PC-9 (cell line): Measurements from ENCODE around the gene THY1.

ENCODE experiments used
- EZH2 ChIP-seq: fragments of 200-600 bp; sonication (generic); IDR thresholded peaks from 2 replicates; pipeline ENCODE4 v1.8.0; 2017; ENCODE audit warnings: antibody characterized with exemption, low read depth
- TF ChIP-seq, protein P1 (sequence below): fragments of 200-600 bp; sonication (generic); conservative IDR thresholded peaks from 2 replicates; pipeline ENCODE4 v1.6.1; 2017; ENCODE audit warnings: mixed run types, antibody characterized with exemption, mild to moderate bottlenecking, moderate library complexity

DNA sequence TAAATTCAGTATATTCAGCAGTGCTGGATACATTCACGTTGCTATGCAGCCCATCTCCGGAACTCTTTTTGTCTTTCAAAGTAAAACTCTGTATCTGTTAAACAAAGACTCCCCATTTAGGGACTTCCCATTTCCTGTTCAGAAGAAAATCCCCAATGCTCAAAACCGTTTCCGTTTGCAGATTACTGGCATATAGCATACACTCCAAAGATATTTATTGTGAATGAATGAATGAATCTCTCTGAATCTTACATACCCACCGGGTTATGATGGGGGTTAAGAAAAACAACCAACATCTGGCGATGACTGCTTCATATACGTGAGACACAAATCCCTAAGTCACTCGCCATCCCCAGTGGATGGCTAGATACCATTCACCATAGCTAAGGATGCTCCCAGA lies 1.6 kb downstream of the THY1 start:
- TF ChIP-seq, protein P1, sequence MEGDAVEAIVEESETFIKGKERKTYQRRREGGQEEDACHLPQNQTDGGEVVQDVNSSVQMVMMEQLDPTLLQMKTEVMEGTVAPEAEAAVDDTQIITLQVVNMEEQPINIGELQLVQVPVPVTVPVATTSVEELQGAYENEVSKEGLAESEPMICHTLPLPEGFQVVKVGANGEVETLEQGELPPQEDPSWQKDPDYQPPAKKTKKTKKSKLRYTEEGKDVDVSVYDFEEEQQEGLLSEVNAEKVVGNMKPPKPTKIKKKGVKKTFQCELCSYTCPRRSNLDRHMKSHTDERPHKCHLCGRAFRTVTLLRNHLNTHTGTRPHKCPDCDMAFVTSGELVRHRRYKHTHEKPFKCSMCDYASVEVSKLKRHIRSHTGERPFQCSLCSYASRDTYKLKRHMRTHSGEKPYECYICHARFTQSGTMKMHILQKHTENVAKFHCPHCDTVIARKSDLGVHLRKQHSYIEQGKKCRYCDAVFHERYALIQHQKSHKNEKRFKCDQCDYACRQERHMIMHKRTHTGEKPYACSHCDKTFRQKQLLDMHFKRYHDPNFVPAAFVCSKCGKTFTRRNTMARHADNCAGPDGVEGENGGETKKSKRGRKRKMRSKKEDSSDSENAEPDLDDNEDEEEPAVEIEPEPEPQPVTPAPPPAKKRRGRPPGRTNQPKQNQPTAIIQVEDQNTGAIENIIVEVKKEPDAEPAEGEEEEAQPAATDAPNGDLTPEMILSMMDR = no peak
- no peak for TF ChIP-seq EZH2
